GM19438 (cell line): ENCODE measurements around the gene ZNF423.

Experiments used
- ATAC-seq: cut with Tn5 transposase; IDR thresholded peaks from one replicate; pipeline ENCODE4 v1.9.1; 2021; ENCODE audit warnings: low read depth; ENCODE audit not compliant: unreplicated experiment

The ZNF423 gene

GRCh38 chr16:49596648-49597291 is 259.1 kb downstream of the ZNF423 start:
- no peak for ATAC-seq

GRCh38 chr16:49596068-49596467 is 259.8 kb downstream of the ZNF423 start:
- ATAC-seq = no peak

GRCh38 chr16:49594685-49595498 is 261.0 kb downstream of the ZNF423 start:
- no peak for ATAC-seq

GRCh38 chr16:49594153-49594552 is 261.8 kb downstream of the ZNF423 start:
- ATAC-seq = no peak

GRCh38 chr16:49593424-49594040 is 262.4 kb downstream of the ZNF423 start:
- ATAC-seq = no peak

GRCh38 chr16:49592546-49593423 is 263.1 kb downstream of the ZNF423 start:
- ATAC-seq = peak; percentile 64

- no peak for ATAC-seq
Observed at GRCh38 chr16:49590166-49590871, 265.6 kb downstream of the ZNF423 start.

- no peak for ATAC-seq
Observed at GRCh38 chr16:49589544-49590031, 266.3 kb downstream of the ZNF423 start.

GRCh38 chr16:49588729-49589384 is 267.1 kb downstream of the ZNF423 start:
- ATAC-seq = no peak

GRCh38 chr16:49588026-49588425 is 267.9 kb downstream of the ZNF423 start:
- ATAC-seq = no peak

- ATAC-seq = no peak
Observed at GRCh38 chr16:49587511-49587910, 268.4 kb downstream of the ZNF423 start.

GRCh38 chr16:49586466-49587450 is 269.2 kb downstream of the ZNF423 start:
- no peak for ATAC-seq

- no peak for ATAC-seq
Observed at GRCh38 chr16:49585143-49585832, 270.6 kb downstream of the ZNF423 start.

- ATAC-seq = no peak
Observed at GRCh38 chr16:49583911-49584310, 272.0 kb downstream of the ZNF423 start.

- no peak for ATAC-seq
Observed at GRCh38 chr16:49581630-49582298, 274.1 kb downstream of the ZNF423 start.

- ATAC-seq = no peak
Observed at GRCh38 chr16:49580751-49581303, 275.1 kb downstream of the ZNF423 start.
